GM12872 (cell line): ENCODE results near the gene VPS26A.

Experiments used
- CTCF ChIP-seq: IDR thresholded peaks from 3 replicates; pipeline ENCODE4 v1.5.1; 2011; ENCODE audit warnings: low read depth, mild to moderate bottlenecking, low read length, moderate library complexity; ENCODE audit not compliant: insufficient read depth

VPS26A gene

GRCh38 chr10:69104994-69105790 is 18.8 kb upstream of the VPS26A start:
- no peak for TF ChIP-seq CTCF

- TF ChIP-seq CTCF, result no peak
These were observed 16.8 kb upstream of the VPS26A start for GRCh38 chr10:69107176-69107490.

GRCh38 chr10:69107699-69108098 is 16.3 kb upstream of the VPS26A start:
- no peak for TF ChIP-seq CTCF

- TF ChIP-seq CTCF, result no peak
These were observed 4.1 kb upstream of the VPS26A start for GRCh38 chr10:69119896-69120295.

GRCh38 chr10:69123306-69123746 is 652 bp upstream of the VPS26A start:
- no peak for TF ChIP-seq CTCF

- TF ChIP-seq CTCF, result no peak
These were observed 738 bp downstream of the VPS26A start for GRCh38 chr10:69124563-69125268.

GRCh38 chr10:69125554-69125953 is 1.6 kb downstream of the VPS26A start:
- no peak for TF ChIP-seq CTCF
